GM18507 (cell line): ENCODE measurements around the gene SMTN.
"Not testable (repeated sequence)": the region's sequence is repeated elsewhere in the genome, so short reads cannot be mapped to it uniquely, and the experiment has no call there.

ENCODE experiments used
- DNase-seq: peaks from one replicate; pipeline ENCODE4 v3.0.0; 2011; ENCODE audit warnings: low read depth; ENCODE audit not compliant: insufficient read length; ENCODE audit errors: extremely low spot score
- FAIRE-seq: peaks from 2 replicates; lab custom pipeline; 2011; peaks lifted over from hg19 to GRCh38; lab: Jason Lieb, UNC

The SMTN gene

GRCh38 chr22:31100762-31101525, 19.8 kb downstream of the SMTN start:
- no peak for FAIRE-seq
- DNase-seq = no peak

GRCh38 chr22:31102441-31103081, 21.4 kb downstream of the SMTN start:
- no peak for FAIRE-seq
- DNase-seq = no peak

GRCh38 chr22:31103111-31103510, 22.0 kb downstream of the SMTN start:
- DNase-seq (no peak), FAIRE-seq (no peak)

GRCh38 chr22:31103899-31104694, 23.0 kb downstream of the SMTN start:
- FAIRE-seq (no peak), DNase-seq (no peak)

- FAIRE-seq (no peak), DNase-seq (no peak)
These were observed 23.8 kb downstream of the SMTN start for GRCh38 chr22:31104869-31105268.

- no peak for DNase-seq
- FAIRE-seq = no peak
These were observed 24.3 kb downstream of the SMTN start for GRCh38 chr22:31105282-31105929.

- no peak for FAIRE-seq
- no peak for DNase-seq
These were observed 25.0 kb downstream of the SMTN start for GRCh38 chr22:31106001-31106571.

GRCh38 chr22:31106731-31107177, 25.6 kb downstream of the SMTN start:
- no peak for FAIRE-seq
- no peak for DNase-seq

GRCh38 chr22:31107178-31107893, 26.2 kb downstream of the SMTN start, which contains the start of gene SELENOM:
TSS of gene SELENOM (minus strand) at chr22:31107568. CDS start at chr22:31107505, 63 bp downstream.
- DNase-seq (peak; percentile 83), FAIRE-seq (peak; percentile 94)

GRCh38 chr22:31107894-31108218, 26.7 kb downstream of the SMTN start:
- FAIRE-seq = no peak
- no peak for DNase-seq

GRCh38 chr22:31112547-31113091, 31.5 kb downstream of the SMTN start:
- not testable (repeated sequence) for DNase-seq

GRCh38 chr22:31118046-31118820, 37.1 kb downstream of the SMTN start:
- no peak for FAIRE-seq
- DNase-seq = no peak

More at GRCh38 chr22:31112547-31113091, 31.5 kb downstream of the SMTN start:
- not testable (repeated sequence) for FAIRE-seq

- FAIRE-seq (no peak), DNase-seq (no peak)
These were observed 38.1 kb downstream of the SMTN start for GRCh38 chr22:31119026-31119717.

GRCh38 chr22:31120230-31120629, 39.1 kb downstream of the SMTN start:
- DNase-seq (no peak), FAIRE-seq (no peak)

GRCh38 chr22:31120642-31121041, 39.5 kb downstream of the SMTN start:
- FAIRE-seq = no peak
- no peak for DNase-seq

GRCh38 chr22:31121403-31121802, 40.3 kb downstream of the SMTN start:
- DNase-seq (no peak), FAIRE-seq (no peak)

GRCh38 chr22:31122196-31122531, 41.0 kb downstream of the SMTN start:
- no peak for FAIRE-seq
- DNase-seq = no peak
